Gastrocnemius medialis (tissue), 4 donors: ENCODE measurements around the gene ASIC2.

Source experiments
- POLR2A ChIP-seq, 2 donors: fragments of 450-650 bp; IDR thresholded peaks; one replicate each; pipeline ENCODE4 v1.6.1; 2017; ENCODE audit warnings: antibody characterized with exemption in 2 of 2, mild to moderate bottlenecking in 2 of 2, moderate library complexity in 2 of 2
- TF ChIP-seq, protein P1 (sequence below), 5 experiments: fragments of 450-650 bp in 3 of 5; fragments of 200-600 bp in 2 of 5; sonication (generic) in 2 of 5; IDR thresholded peaks in 4 of 5; conservative IDR thresholded peaks in 1 of 5; 1 replicate in 4 of 5; 2 replicates in 1 of 5; pipeline ENCODE4 v1.5.1; 2016 to 2019; ENCODE audit warnings: antibody characterized with exemption in 5 of 5, mild to moderate bottlenecking in 3 of 5, moderate library complexity in 3 of 5

DNA sequence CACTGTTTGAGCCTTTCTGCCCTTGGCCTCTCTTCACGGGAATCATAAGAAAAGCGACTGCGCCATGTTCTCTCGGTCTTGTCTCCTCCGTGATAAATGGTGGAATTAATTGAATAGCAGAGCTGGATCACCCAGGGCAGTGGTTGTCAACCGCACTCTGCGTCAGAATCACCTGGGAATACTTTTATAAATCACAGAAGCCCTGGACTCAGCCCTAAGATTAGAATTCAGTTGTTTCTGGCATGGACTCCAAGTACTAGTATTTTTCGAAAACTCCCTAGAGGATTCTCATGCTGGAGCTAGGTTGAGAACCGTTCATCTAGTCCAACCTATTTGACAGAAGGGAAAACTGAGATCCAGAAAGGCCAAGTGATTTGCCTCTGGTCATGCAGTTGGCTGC lies 237.3 kb downstream of the ASIC2 start:
- TF ChIP-seq, protein P1, sequence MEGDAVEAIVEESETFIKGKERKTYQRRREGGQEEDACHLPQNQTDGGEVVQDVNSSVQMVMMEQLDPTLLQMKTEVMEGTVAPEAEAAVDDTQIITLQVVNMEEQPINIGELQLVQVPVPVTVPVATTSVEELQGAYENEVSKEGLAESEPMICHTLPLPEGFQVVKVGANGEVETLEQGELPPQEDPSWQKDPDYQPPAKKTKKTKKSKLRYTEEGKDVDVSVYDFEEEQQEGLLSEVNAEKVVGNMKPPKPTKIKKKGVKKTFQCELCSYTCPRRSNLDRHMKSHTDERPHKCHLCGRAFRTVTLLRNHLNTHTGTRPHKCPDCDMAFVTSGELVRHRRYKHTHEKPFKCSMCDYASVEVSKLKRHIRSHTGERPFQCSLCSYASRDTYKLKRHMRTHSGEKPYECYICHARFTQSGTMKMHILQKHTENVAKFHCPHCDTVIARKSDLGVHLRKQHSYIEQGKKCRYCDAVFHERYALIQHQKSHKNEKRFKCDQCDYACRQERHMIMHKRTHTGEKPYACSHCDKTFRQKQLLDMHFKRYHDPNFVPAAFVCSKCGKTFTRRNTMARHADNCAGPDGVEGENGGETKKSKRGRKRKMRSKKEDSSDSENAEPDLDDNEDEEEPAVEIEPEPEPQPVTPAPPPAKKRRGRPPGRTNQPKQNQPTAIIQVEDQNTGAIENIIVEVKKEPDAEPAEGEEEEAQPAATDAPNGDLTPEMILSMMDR (IDR thresholded peaks at IDR 0.05 in 4 of 5, conservative IDR thresholded peaks at IDR 0.05 in 1 of 5), result no peak
- no peak for TF ChIP-seq POLR2A (IDR thresholded peaks at IDR 0.05)
